COLO668 (cell line): ENCODE measurements around the gene NSMCE4A.
"Not testable (repeated sequence)": the region's sequence is repeated elsewhere in the genome, so short reads cannot be mapped to it uniquely, and the experiment has no call there.

ENCODE experiments used
- DNase-seq: peaks from one replicate; lab custom pipeline; 2025; ENCODE audit not compliant: unreplicated experiment; lab: John Stamatoyannopoulos, UW

Gene NSMCE4A

DNA sequence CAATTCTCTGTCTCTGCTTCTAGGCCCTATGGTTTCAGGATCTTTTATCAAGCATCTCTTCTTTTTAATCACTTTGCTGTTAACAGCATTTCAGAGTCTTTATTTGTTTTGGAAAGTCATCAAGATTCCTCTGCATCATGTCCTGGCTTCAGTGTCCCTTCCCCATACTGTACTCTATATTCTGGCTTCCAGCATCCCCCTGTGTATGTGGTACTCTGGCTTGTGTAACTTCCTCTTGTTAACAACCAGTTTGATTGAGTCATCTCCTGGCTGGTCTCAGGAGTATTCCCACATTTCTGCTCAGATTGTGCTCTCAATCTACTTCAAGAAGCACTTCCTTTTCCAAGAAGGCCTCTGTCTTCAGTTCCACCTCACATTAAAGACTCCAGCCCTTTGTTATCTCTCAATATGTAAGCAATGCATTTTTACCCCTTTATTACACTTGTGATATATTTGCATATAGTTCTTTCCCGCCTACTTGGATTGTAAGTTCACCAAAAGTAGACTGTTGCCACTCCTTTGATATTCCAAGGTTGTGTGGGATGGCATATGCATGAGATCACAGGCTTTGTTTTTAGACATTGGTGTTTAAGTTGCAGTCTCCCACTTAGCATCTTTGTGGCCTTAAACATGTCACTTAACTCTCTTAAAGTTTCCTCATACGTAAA is 32.1 kb downstream of the NSMCE4A start:
- no peak for DNase-seq

- no peak for DNase-seq
Measured at GRCh38 chr10:121941532-121941931, 33.5 kb downstream of the NSMCE4A start.

- no peak for DNase-seq
Measured at GRCh38 chr10:121936295-121936694, 38.7 kb downstream of the NSMCE4A start.

GRCh38 chr10:121935702-121936101 is 39.3 kb downstream of the NSMCE4A start:
- no peak for DNase-seq

DNA sequence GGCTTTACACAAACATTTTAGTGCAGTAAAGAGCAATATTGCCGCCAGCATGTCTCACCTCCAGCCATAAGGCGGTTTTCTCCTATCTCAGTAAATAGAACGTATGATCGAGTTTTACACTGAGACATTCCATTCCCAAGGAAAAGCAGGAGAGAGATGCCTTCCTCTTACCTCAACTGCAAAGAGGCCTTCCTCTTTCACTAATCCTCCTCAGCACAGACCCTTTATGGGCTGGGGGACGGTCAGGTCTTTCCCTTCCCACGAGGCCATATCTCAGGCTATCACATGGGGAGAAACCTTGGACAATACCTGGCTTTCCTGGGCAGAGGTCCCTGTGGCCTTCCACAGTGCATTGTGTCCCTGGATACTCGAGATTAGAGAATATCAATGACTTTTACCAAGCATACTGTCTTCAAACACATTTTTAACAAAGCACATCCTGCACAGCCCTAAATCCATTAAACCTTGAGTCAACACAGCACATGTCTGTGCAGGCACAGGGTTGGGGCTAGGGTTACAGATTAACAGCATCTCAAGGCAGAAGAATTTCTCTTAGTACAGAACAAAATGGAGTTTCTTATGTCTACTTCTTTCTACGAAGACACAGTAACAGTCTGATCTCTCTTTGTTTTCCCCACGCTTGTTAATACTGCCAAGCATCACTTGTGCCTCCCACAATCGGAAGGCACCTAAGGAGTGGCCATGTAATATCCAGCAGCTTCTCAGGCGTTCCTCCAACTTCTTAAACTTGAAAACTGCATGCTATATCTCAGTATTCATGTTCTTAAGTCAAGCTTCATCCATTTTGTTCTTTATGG is 44.5 kb downstream of the NSMCE4A start:
- not testable (repeated sequence) for DNase-seq

GRCh38 chr10:121929585-121930267 is 45.3 kb downstream of the NSMCE4A start:
- not testable (repeated sequence) for DNase-seq

DNA sequence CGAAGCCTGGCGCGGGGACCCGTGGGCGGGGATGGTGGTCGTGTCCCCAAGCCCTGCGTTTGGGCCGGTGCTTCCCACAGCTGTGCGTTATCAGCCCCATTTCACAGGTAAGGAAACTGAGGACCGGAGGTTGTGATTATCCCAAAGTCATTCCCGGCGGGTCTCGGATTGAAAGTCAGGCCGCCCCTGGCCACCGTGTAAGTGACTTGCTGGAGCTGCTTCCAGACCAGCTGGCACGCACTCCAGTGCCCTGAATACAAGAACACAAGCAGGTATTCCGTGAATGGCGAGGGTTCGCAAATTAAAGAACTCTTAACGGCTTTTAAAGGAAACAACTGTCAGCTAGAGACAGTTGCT is 46.5 kb downstream of the NSMCE4A start:
- DNase-seq = peak; percentile 35

DNA sequence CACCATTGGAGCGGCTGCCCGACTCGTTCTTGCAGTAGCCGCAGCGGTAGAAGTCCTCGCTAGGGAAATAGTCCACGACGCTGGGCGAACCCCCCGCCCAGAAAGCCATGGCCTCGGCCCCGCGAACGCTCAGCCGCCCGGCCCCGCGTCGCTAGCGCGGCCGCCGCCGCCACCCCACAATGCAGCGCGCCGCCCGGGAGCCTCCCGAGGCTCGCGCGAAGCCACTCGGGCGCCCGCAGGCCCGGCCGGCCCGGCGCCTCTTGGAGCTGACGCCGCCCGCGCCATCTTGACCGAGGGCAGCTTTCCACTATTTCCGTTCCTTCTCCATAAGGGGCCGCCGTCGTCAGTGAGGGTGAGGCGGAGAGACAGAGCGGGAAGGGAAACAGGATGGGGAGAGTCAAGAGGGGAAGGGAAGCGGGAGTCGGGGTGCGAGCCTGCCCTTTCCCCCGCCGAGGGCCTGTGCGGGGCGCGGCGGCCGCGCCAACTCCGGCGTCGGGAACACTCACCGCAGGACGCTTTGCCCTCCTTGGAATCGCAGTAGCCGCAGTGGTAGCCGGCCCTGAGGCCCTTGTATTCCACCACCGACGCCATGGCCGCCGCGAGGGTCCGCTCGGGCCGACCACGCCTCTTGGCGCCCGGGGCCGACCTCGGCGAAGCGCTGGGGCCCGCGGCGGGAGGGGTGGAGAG is 47.0 kb downstream of the NSMCE4A start, which contains the start of gene ATE1:
TSS of gene ATE1 (minus strand) at position 191 of the 687 bp plus-strand sequence. CDS start at position 109, 82 bp downstream.
- DNase-seq = peak; percentile 92

DNA sequence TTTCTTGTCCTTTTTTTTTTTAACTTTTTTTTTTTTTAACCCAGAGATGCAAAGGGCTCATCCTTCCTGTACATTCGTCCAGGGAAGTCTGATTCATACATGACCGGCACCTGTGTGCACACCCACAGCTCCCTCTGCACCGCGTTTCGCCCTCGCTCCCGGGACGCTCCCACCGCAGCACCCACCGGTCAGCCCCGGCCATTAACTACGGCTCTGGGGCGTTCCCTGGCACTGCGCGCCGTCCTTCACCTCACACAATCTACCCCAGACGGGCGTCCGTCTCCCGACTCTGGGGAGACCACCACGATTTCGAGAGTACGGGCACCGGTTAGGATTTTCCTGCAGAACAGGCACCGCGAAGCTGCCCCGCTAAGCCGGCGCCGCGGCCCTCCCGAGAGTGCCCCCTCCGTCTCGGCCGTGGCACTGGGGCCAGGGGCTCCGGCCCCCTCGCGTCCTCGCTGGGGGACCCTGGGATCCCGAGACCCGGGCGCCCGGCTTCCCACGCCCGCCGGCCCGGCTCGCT is 47.6 kb downstream of the NSMCE4A start:
- peak; percentile 48 for DNase-seq

- no peak for DNase-seq
Measured at GRCh38 chr10:121926671-121927317, 48.2 kb downstream of the NSMCE4A start.

DNA sequence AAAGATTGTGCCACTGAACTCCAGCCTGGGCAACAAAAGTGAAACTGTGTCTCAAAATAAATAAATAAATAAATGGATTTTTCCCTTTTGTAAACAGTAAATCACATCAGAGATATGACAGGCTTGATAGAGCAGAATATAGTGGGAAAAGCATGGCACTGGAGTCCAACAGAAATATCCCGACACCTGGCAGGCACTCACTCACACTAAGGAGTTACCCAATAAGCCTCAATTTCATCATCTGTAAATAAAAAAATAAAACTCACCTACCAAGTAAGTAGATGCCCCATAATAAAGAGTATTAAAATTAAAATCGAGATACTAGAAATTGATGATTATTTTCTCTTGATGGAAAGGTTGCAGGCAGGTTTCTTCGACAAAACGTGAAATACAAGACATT is 48.9 kb downstream of the NSMCE4A start:
- DNase-seq = no peak

DNA sequence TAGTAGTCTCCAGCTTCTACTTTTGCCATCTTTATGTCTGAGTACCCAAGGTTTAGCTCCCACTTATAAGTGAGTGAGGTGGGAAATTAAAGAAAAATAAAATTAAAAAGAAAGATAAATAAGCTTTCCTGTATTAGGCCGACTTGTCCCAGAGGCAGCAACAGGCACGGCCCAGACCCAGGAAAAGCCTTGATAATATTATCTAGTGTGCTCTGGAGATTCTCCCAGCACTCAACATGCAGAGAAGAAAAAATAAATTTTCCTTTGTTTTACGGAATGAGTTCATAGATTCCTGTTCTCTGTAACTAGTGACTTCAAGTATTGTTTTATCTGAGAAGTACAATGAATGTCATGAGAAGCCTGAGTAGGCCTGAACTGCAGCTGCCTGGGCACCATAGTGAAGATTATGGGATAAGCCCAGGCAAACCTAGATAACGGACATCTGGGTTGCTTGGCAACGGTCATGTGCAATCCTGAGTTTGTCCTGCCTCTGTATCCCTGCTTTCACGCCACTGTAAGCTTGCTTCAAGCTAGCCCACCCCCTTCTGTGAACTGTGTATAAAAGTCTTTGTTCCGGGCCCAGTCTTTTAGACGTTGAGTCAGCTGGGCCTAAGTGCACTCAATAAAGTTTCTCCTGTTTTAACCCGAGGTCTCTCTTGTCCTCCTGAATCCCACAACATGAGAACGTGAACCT is 53.6 kb downstream of the NSMCE4A start:
- no peak for DNase-seq

DNA sequence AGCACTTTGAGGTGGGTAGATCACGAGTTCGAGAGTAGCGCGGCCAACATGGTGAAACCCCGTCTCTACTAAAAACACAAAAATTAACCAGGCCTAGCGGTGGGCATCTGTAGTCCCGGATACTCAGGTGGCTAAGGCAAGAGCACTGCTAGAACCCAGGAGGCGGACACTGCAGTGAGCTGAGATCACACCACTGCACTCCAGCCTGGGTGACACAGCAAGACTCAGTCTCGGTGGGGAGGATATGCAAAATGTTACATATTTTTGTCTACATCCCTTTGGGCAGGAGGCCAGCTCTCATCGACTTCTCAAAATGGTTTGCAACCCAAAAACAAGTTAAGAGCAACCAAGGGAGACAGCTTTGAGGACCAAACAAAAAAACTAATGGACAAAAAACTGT is 55.4 kb downstream of the NSMCE4A start:
- DNase-seq = no peak

- not testable (repeated sequence) for DNase-seq
Measured at GRCh38 chr10:121918800-121919199, 56.2 kb downstream of the NSMCE4A start.

GRCh38 chr10:121914661-121915060 is 60.4 kb downstream of the NSMCE4A start:
- no peak for DNase-seq

GRCh38 chr10:121911421-121911697 is 63.7 kb downstream of the NSMCE4A start:
- DNase-seq = no peak

- DNase-seq = no peak
Measured at GRCh38 chr10:121910673-121911420, 64.2 kb downstream of the NSMCE4A start.
